Neutrophil (primary cell): ENCODE data around the gene NFIA.

Source experiments
- H3K27ac ChIP-seq: fragments of 200-600 bp; sonication (generic); 2 replicates; pipeline ENCODE4 v1.5.1; 2016; ENCODE audit warnings: mild to moderate bottlenecking, moderate library complexity
- H3K27me3 ChIP-seq: fragments of 200-600 bp; sonication (generic); 2 replicates; pipeline ENCODE4 v1.6.0; 2016; ENCODE audit warnings: mild to moderate bottlenecking
- H3K36me3 ChIP-seq: fragments of 200-600 bp; sonication (generic); 2 replicates; pipeline ENCODE4 v1.5.1; 2017
- H3K4me1 ChIP-seq, 2 experiments: fragments of 200-600 bp in 1 of 2; sonication (generic) in 1 of 2; 1 replicate in 1 of 2; 2 replicates in 1 of 2; pipeline versions ENCODE4 v1.5.1 to v1.6.1; 2013 to 2016; ENCODE audit warnings: low read depth in 1 of 2, low read length in 1 of 2, mild to moderate bottlenecking in 1 of 2, moderate library complexity in 1 of 2; ENCODE audit not compliant: control insufficient read depth in 1 of 2, insufficient read depth in 1 of 2
- H3K4me3 ChIP-seq, 2 experiments: fragments of 200-600 bp in 1 of 2; sonication (generic) in 1 of 2; 1 replicate in 1 of 2; 2 replicates in 1 of 2; pipeline ENCODE4 v1.5.1; 2013 to 2016; ENCODE audit warnings: low read depth in 1 of 2, low read length in 1 of 2, mild to moderate bottlenecking in 1 of 2, moderate library complexity in 1 of 2
- H3K9me3 ChIP-seq: fragments of 200-600 bp; sonication (generic); 2 replicates; pipeline ENCODE4 v1.5.1; 2016
- TF ChIP-seq, protein P1 (sequence below): fragments of 200-600 bp; sonication (generic); IDR thresholded peaks from 2 replicates; pipeline ENCODE4 v1.5.1; 2016; ENCODE audit warnings: antibody characterized with exemption

NFIA gene

GRCh38 chr1:61294930-61295329, 212.6 kb downstream of the NFIA start:
- Histone ChIP-seq H3K4me3 (no peak overlapping the region), H3K4me1 (no peaks in the 10 kb centered on the region), H3K27me3 (no peaks in the 10 kb centered on the region), H3K36me3 (no peaks in the 10 kb centered on the region), H3K27ac (no peak overlapping the region), H3K9me3 (no peaks in the 10 kb centered on the region)
- TF ChIP-seq, protein P1, sequence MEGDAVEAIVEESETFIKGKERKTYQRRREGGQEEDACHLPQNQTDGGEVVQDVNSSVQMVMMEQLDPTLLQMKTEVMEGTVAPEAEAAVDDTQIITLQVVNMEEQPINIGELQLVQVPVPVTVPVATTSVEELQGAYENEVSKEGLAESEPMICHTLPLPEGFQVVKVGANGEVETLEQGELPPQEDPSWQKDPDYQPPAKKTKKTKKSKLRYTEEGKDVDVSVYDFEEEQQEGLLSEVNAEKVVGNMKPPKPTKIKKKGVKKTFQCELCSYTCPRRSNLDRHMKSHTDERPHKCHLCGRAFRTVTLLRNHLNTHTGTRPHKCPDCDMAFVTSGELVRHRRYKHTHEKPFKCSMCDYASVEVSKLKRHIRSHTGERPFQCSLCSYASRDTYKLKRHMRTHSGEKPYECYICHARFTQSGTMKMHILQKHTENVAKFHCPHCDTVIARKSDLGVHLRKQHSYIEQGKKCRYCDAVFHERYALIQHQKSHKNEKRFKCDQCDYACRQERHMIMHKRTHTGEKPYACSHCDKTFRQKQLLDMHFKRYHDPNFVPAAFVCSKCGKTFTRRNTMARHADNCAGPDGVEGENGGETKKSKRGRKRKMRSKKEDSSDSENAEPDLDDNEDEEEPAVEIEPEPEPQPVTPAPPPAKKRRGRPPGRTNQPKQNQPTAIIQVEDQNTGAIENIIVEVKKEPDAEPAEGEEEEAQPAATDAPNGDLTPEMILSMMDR, result no peak

DNA sequence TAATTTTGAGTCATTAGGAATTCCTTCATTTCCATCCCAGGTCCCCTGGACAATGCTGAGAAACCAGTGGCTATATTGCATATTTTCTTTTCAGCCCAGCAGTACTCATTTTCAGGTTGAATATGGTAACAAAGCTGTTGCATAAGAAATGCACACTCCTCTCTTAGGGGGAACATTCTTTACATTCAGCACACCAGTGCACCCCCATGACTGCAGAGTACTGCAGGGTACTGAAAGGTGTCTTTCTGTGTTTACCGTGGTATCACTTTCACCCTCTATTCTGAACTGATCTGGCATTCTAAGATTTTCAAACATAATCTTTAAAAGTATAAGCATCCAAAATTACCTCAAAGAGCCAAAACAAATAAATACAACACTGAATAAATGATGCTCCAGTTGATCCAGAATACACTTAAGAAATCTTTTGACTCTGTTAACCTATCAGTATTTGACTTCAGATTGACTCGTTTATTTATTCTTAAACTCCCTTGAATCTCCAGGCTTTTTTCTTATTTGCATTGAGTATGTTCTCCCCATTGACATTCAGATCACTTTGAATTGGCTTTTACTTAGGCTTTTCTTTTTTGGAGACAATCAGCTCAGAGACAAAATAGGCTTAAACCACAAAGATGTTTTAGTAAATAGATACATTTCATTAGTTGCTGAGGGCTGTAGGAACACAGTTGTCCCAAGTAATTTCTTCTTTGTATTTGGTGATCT, 213.6 kb downstream of the NFIA start:
- H3K36me3 ChIP-seq, result no peaks in the 10 kb centered on the region
- no peak overlapping the region for H3K27ac ChIP-seq
- H3K4me3 ChIP-seq, result no peak overlapping the region
- no peaks in the 10 kb centered on the region for H3K4me1 ChIP-seq
- no peaks in the 10 kb centered on the region for H3K9me3 ChIP-seq
- H3K27me3 ChIP-seq, result no peaks in the 10 kb centered on the region
- TF ChIP-seq, protein P1, result no peak

- H3K4me3 ChIP-seq, result no peak overlapping the region
- TF ChIP-seq, protein P1, result no peak
- no peaks in the 10 kb centered on the region for H3K36me3 ChIP-seq
- no peak overlapping the region for H3K27ac ChIP-seq
- no peaks in the 10 kb centered on the region for H3K27me3 ChIP-seq
- H3K9me3 ChIP-seq, result no peaks in the 10 kb centered on the region
- no peaks in the 10 kb centered on the region for H3K4me1 ChIP-seq
These were observed 215.5 kb downstream of the NFIA start for GRCh38 chr1:61297887-61298286.

- H3K36me3 ChIP-seq, result no peaks in the 10 kb centered on the region
- no peak overlapping the region for H3K27ac ChIP-seq
- TF ChIP-seq, protein P1, result no peak
These were observed 217.1 kb downstream of the NFIA start for GRCh38 chr1:61299463-61299862.

GRCh38 chr1:61300899-61301298, 218.5 kb downstream of the NFIA start:
- Histone ChIP-seq H3K9me3 (no peaks in the 10 kb centered on the region), H3K4me1 (no peaks in the 10 kb centered on the region), H3K27ac (no peak overlapping the region), H3K4me3 (no peak overlapping the region), H3K27me3 (no peaks in the 10 kb centered on the region), H3K36me3 (no peaks in the 10 kb centered on the region)
- TF ChIP-seq, protein P1, result no peak

More at GRCh38 chr1:61299463-61299862, 217.1 kb downstream of the NFIA start:
- H3K4me3 ChIP-seq, result no peak overlapping the region
- no peaks in the 10 kb centered on the region for H3K4me1 ChIP-seq
- H3K9me3 ChIP-seq, result no peaks in the 10 kb centered on the region
- H3K27me3 ChIP-seq, result no peaks in the 10 kb centered on the region
